ENCODE data around the gene PRR14L. TPM values are rescaled to one million over a fixed set of nuclear protein-coding genes. Genes with fewer than 3 reads are reported as not detected.
"Not testable (repeated sequence)": the region's sequence is repeated elsewhere in the genome, so short reads cannot be mapped to it uniquely, and the experiment has no call there.

PRR14L gene
- polyA plus RNA-seq, 1 of the 3 experiments (the other 2 are of a cell fraction) = 5.9 TPM

DNA sequence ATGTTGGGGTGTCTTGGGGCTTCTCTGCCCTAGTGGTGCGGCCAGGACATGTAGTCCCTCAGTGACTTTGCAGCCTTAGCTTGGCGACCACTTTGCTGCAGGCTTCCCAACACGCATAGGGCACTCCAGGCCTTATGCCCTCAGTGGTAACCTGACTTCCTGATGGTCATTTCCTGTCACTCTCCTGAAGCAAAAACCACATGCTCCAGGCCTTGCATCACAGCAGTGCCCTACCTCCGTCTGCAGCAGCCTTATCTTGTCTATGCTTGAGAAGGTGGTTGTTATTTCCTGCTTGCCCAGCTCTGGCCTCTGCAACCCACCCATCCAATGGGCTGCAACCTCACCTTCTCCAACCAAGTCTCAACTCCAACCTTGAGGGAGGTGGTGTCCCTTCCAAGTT, 54.5 kb downstream of the PRR14L start:
- POLR2A ChIA-PET = no interaction called here
- H3K9ac ChIP-seq = no peak overlapping the region
- no peak overlapping the region for H2AFZ ChIP-seq (ENCODE audit: low read depth)
- H3K4me3 ChIP-seq (ENCODE audit: low read depth in 2 of 2, low read length in 1 of 2) = no peak overlapping the region
- CTCF ChIA-PET = interaction anchor here (0.9 to 1.6 kb wide), 3 partner anchors 20 to 275 kb away, joined by 3 to 5 read pairs (median 3); no protein-coding TSS in a partner anchor
- no peak overlapping the region for H3K4me2 ChIP-seq
- H3F3A ChIP-seq (replicated peaks; ENCODE audit: insufficient read depth) = peaks cover 6% of the 10 kb centered on the region
- H3K79me2 ChIP-seq (ENCODE audit: insufficient read depth) = 0 out of 2 replicates have a peak, but pooled peaks cover 8% of the 10 kb centered on the region
- TF ChIP-seq, protein P1, sequence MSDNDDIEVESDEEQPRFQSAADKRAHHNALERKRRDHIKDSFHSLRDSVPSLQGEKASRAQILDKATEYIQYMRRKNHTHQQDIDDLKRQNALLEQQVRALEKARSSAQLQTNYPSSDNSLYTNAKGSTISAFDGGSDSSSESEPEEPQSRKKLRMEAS (IDR thresholded peaks at IDR 0.05; ENCODE audit: low read depth) = no peak
- TF ChIP-seq FOXM1 (IDR thresholded peaks at IDR 0.05; ENCODE audit: low read depth) (no peak), PBX3 (IDR thresholded peaks at IDR 0.05) (no peak), CHD2 (IDR thresholded peaks at IDR 0.05; ENCODE audit: low read length, partially characterized antibody) (no peak), SMC3 (IDR thresholded peaks at IDR 0.05; ENCODE audit: low read depth, low read length) (no peak), MEF2A (IDR thresholded peaks at IDR 0.05; ENCODE audit: borderline replicate concordance, low read depth) (no peak), ELF1 (IDR thresholded peaks at IDR 0.05) (no peak), USF2 (IDR thresholded peaks at IDR 0.05; ENCODE audit: borderline replicate concordance, low read depth, low read length) (no peak), YY1 (IDR thresholded peaks at IDR 0.05; ENCODE audit: low read depth) (no peak), RCOR1 (IDR thresholded peaks at IDR 0.05; ENCODE audit: low read length) (no peak), NFIC (IDR thresholded peaks at IDR 0.05; ENCODE audit: borderline replicate concordance) (no peak), NRF1 (IDR thresholded peaks at IDR 0.05; ENCODE audit: low read depth, low read length) (no peak), FOSL2 (IDR thresholded peaks at IDR 0.05; ENCODE audit: borderline replicate concordance, low read depth) (no peak), SIN3A (IDR thresholded peaks at IDR 0.05; ENCODE audit: borderline replicate concordance, low read depth, low read length) (no peak), TEAD4 (IDR thresholded peaks at IDR 0.05; ENCODE audit: borderline replicate concordance, insufficient read depth) (no peak)
- TF ChIP-seq, protein P2, sequence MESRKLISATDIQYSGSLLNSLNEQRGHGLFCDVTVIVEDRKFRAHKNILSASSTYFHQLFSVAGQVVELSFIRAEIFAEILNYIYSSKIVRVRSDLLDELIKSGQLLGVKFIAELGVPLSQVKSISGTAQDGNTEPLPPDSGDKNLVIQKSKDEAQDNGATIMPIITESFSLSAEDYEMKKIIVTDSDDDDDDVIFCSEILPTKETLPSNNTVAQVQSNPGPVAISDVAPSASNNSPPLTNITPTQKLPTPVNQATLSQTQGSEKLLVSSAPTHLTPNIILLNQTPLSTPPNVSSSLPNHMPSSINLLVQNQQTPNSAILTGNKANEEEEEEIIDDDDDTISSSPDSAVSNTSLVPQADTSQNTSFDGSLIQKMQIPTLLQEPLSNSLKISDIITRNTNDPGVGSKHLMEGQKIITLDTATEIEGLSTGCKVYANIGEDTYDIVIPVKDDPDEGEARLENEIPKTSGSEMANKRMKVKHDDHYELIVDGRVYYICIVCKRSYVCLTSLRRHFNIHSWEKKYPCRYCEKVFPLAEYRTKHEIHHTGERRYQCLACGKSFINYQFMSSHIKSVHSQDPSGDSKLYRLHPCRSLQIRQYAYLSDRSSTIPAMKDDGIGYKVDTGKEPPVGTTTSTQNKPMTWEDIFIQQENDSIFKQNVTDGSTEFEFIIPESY (IDR thresholded peaks at IDR 0.05; ENCODE audit: borderline replicate concordance, low read depth) = no peak
- TF ChIP-seq, protein P3, sequence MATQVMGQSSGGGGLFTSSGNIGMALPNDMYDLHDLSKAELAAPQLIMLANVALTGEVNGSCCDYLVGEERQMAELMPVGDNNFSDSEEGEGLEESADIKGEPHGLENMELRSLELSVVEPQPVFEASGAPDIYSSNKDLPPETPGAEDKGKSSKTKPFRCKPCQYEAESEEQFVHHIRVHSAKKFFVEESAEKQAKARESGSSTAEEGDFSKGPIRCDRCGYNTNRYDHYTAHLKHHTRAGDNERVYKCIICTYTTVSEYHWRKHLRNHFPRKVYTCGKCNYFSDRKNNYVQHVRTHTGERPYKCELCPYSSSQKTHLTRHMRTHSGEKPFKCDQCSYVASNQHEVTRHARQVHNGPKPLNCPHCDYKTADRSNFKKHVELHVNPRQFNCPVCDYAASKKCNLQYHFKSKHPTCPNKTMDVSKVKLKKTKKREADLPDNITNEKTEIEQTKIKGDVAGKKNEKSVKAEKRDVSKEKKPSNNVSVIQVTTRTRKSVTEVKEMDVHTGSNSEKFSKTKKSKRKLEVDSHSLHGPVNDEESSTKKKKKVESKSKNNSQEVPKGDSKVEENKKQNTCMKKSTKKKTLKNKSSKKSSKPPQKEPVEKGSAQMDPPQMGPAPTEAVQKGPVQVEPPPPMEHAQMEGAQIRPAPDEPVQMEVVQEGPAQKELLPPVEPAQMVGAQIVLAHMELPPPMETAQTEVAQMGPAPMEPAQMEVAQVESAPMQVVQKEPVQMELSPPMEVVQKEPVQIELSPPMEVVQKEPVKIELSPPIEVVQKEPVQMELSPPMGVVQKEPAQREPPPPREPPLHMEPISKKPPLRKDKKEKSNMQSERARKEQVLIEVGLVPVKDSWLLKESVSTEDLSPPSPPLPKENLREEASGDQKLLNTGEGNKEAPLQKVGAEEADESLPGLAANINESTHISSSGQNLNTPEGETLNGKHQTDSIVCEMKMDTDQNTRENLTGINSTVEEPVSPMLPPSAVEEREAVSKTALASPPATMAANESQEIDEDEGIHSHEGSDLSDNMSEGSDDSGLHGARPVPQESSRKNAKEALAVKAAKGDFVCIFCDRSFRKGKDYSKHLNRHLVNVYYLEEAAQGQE (IDR thresholded peaks at IDR 0.05; ENCODE audit: low read depth, low read length) = no peak
- TF ChIP-seq, protein P4, sequence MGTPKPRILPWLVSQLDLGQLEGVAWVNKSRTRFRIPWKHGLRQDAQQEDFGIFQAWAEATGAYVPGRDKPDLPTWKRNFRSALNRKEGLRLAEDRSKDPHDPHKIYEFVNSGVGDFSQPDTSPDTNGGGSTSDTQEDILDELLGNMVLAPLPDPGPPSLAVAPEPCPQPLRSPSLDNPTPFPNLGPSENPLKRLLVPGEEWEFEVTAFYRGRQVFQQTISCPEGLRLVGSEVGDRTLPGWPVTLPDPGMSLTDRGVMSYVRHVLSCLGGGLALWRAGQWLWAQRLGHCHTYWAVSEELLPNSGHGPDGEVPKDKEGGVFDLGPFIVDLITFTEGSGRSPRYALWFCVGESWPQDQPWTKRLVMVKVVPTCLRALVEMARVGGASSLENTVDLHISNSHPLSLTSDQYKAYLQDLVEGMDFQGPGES (IDR thresholded peaks at IDR 0.05; ENCODE audit: low read depth, low read length) = no peak
- 94% methylated on average over 4 of the region's 4 CpGs for WGBS (ENCODE audit: low lambda C conversion rate)
- H3K4me1 ChIP-seq (ENCODE audit: control insufficient read depth in 1 of 2, insufficient read depth in 2 of 2, low read depth in 1 of 2, low read length in 1 of 2) = no peaks in the 10 kb centered on the region
- H3K9me3 ChIP-seq = no peaks in the 10 kb centered on the region
- no peaks in the 10 kb centered on the region for H3K27me3 ChIP-seq (ENCODE audit: insufficient read depth)
- DNase-seq = no peak
- no peaks in the 10 kb centered on the region for H4K20me1 ChIP-seq (ENCODE audit: insufficient read depth)
- no peaks in the 10 kb centered on the region for H3K9me2 ChIP-seq
- peaks cover 29 to 57% of the 10 kb centered on the region in 2 experiments for H3K36me3 ChIP-seq (replicated peaks in 1 of 2; ENCODE audit: control insufficient read depth in 1 of 2, insufficient read depth in 2 of 2, low read length in 1 of 2)
- no peak overlapping the region for H3K27ac ChIP-seq (ENCODE audit: low read depth in 2 of 2, low read length in 1 of 2)

DNA sequence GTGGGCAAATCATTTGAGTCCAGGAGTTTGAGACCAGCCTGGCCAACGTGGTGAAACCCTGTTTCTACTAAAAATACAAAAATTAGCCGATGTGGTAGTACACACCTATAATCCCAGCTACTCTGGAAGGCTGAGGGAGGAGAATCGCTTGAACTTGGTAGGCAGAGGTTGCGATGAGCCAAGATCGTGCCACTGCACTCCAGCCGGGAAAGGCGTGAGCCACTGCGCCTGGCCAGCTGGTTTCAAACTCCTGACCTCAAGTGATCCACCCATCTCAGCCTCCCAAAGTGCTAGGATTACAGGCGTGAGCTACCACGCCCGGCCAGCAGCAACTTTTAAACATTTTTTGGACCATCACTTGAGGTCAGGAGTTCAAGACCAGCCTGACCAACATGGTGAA, 55.9 kb downstream of the PRR14L start:
- POLR2A ChIA-PET = not testable (repeated sequence)
- 98% methylated on average over 5 of the region's 11 CpGs for WGBS (ENCODE audit: low lambda C conversion rate)

More for the DNA sequence above, 55.9 kb downstream of the PRR14L start:
- not testable (repeated sequence) for H3K4me2 ChIP-seq; H3K4me3 ChIP-seq (ENCODE audit: low read depth in 2 of 2, low read length in 1 of 2); H3K9me2 ChIP-seq; H4K20me1 ChIP-seq (ENCODE audit: insufficient read depth); H2AFZ ChIP-seq (ENCODE audit: low read depth); DNase-seq; H3F3A ChIP-seq (replicated peaks; ENCODE audit: insufficient read depth); H3K79me2 ChIP-seq (ENCODE audit: insufficient read depth); H3K9ac ChIP-seq; H3K9me3 ChIP-seq; H3K27ac ChIP-seq (ENCODE audit: low read depth in 2 of 2, low read length in 1 of 2); H3K27me3 ChIP-seq (ENCODE audit: insufficient read depth); H3K4me1 ChIP-seq (ENCODE audit: control insufficient read depth in 1 of 2, insufficient read depth in 2 of 2, low read depth in 1 of 2, low read length in 1 of 2)
- CTCF ChIA-PET = interaction anchor here (1.3 kb wide), 1 partner anchor 276 kb away, joined by 3 read pairs; no protein-coding TSS in a partner anchor
- peaks cover 22 to 46% of the 10 kb centered on the region in 2 experiments for H3K36me3 ChIP-seq (replicated peaks in 1 of 2; ENCODE audit: control insufficient read depth in 1 of 2, insufficient read depth in 2 of 2, low read length in 1 of 2)
